T-helper 2 cell treated with Interferon-gamma antibody and Interleukin-4, amounts not matched to agents 5 μg/mL and 100 μg/mL, for 36 hours (primary cell): ENCODE results near the gene RNF113B.

ENCODE experiments used
- DNase-seq: peaks from one replicate; pipeline ENCODE4 v3.0.0; 2021; ENCODE audit warnings: low spot score
- H3K27ac Mint-ChIP-seq: one replicate; pipeline ENCODE4 v1.8.0; 2021; ENCODE audit warnings: mild to moderate bottlenecking, mixed read lengths
- H3K27me3 Mint-ChIP-seq: one replicate; pipeline ENCODE4 v1.8.0; 2021; ENCODE audit warnings: low read depth, mixed read lengths
- H3K36me3 Mint-ChIP-seq: one replicate; pipeline ENCODE4 v1.8.0; 2021; ENCODE audit warnings: low read depth, mixed read lengths
- H3K4me1 Mint-ChIP-seq: one replicate; pipeline ENCODE4 v1.8.0; 2021; ENCODE audit warnings: low read depth, mixed read lengths
- H3K4me3 Mint-ChIP-seq: one replicate; pipeline ENCODE4 v1.8.0; 2022; ENCODE audit warnings: mild to moderate bottlenecking, moderate library complexity, mixed read lengths
- H3K9me3 Mint-ChIP-seq: one replicate; pipeline ENCODE4 v1.8.0; 2021; ENCODE audit warnings: mixed read lengths

Gene RNF113B

DNA sequence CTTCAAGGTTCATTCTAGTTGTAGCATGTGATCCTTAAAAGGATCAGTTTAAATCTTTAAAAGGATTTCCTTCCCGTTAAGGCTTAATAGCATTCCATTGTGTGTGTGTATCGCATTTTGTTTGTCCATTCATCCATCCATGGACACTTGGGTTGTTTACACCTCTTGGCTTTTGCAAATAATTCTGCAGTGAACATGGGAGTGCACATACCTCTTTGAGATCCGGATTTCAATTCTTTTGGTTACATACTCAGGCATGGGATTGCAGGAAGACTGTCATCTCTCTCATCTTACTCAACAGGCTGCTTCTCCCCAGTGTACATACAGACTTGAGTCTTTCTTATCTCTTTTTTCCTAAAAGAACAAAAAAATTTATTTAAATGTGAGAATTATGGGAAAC, 1.2 kb downstream of the RNF113B start:
- H3K36me3 Mint-ChIP-seq: no peaks in the 10 kb centered on the region
- H3K27ac Mint-ChIP-seq: no peak overlapping the region

DNA sequence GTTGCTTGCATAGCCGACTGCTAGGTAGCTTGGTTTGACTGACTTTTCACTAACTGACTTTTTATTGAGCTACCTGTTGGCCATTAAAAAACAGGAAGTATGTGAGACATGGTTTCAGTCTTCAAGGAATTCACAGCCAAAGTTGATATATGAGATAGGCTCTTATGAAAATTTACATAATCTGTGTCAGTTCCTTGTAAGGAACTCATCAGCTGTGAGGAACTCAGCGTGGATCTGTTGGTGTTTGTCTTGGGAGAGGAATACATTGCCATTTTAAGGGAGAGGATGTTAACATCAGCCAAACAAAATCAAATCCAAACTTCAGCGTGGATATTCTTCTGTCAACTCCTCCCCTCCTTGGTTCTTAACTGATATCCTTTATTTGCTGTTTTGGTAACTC, 2.0 kb downstream of the RNF113B start:
- no peaks in the 10 kb centered on the region for H3K9me3 Mint-ChIP-seq
- no peak overlapping the region for H3K4me3 Mint-ChIP-seq
- no peak overlapping the region for H3K27ac Mint-ChIP-seq
- peaks cover 4% of the 10 kb centered on the region for H3K4me1 Mint-ChIP-seq
- H3K27me3 Mint-ChIP-seq: no peaks in the 10 kb centered on the region
- H3K36me3 Mint-ChIP-seq: no peaks in the 10 kb centered on the region
- DNase-seq: no peak

More for the DNA sequence above, 1.2 kb downstream of the RNF113B start:
- DNase-seq: no peak
- Mint-ChIP-seq H3K4me1 (peaks cover 4% of the 10 kb centered on the region), H3K4me3 (no peak overlapping the region), H3K27me3 (no peaks in the 10 kb centered on the region), H3K9me3 (no peaks in the 10 kb centered on the region)

DNA sequence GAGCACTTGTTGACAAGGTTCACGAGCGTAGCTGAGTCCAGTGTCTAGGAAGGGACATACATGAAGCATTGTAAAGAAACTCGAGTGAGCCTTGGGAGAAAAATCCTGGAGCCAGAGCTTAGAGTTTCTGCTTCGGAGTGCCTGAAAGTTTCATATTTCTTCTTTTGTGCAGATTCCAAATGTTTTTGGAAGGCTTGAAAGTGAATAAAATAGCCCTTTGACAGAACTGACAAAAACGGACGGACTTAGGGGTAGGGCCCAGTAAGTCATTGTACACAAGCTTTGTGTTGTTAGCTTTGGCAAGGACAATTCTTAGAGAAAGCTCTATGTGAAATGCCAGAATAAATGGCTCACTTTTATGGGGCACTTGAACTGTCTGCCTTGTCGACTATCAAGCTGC, 2.8 kb downstream of the RNF113B start:
- Mint-ChIP-seq H3K4me3 (no peak overlapping the region), H3K27me3 (no peaks in the 10 kb centered on the region), H3K27ac (no peak overlapping the region), H3K36me3 (no peaks in the 10 kb centered on the region), H3K4me1 (peaks cover 4% of the 10 kb centered on the region), H3K9me3 (no peaks in the 10 kb centered on the region)
- no peak for DNase-seq

DNA sequence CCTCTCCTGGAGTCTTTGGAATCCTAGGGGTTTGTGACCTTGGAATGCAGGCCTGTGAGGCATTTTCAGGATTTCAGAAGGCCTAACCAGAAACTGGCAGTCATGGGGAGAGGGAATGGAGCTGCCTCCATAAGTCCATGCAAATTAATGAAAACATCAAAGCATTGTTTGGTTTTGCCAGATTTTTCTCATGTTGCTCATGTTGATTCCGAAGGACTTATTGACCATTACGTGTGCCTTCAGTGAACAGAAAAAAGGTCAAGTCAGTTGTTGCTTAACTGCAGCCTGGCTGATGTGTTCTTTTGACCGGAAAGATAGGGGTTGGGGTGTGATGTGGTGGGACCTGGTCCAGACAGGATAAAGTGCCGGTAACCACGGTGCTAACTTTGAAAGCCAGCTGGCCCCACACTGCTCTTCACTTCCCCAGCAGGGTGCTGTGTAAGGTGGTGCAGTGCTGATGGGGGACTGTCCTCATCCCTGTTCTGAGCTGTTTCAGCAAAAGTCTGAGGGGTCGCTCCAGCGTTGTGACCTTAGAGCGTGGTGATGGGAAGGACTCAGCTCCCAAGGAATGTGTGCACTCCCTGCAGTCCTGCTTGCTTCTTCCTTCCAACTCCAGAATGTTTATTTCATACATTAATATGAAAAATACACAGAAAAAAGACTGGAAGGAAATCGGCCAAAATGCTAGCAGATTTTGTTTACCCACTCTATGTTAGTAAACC, 3.5 kb downstream of the RNF113B start:
- no peak overlapping the region for H3K27ac Mint-ChIP-seq
- no peak overlapping the region for H3K4me3 Mint-ChIP-seq
- no peaks in the 10 kb centered on the region for H3K27me3 Mint-ChIP-seq
- peaks cover 4% of the 10 kb centered on the region for H3K4me1 Mint-ChIP-seq
- DNase-seq: no peak
- no peaks in the 10 kb centered on the region for H3K9me3 Mint-ChIP-seq
- H3K36me3 Mint-ChIP-seq: no peaks in the 10 kb centered on the region

DNA sequence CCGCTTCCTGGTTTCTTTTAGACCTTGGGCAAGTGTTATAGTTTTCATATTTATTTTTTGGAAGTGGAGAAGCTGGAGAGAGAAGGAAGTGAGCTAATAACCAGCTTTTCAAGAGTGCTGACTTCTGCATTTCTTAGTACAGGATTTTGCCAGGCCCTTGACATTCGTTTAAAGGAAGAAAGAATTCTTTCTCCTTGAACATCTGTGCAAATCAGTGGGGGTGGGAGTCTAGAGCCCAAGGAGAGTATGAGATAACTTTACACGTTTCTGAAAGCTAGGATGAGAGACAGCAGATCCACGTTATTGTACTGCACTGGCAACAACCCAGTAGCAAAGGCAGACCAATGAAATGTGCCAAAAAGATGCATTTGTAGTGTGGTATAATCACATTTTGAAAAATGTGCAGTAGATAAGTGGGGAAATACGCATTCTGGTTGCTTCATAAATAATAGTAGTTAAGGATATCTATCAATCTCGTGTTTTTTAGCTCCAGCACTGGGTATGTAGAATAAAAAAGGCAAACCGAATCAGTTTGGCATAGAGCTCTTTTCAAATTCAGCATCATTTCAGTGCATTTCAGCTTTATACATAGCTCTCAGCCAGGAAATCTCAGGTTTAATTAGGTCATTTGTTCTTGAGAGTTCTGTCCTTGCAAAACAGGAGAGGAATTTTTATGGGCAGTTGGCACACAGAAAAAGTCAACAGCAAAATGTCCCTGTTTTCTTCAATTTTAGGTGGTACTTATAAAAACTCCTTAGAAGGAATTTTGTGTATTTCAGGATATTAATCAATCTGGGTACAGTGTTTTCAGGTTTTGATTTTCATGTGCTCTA, 4.3 kb downstream of the RNF113B start:
- Mint-ChIP-seq H3K27me3 (no peaks in the 10 kb centered on the region), H3K4me3 (no peak overlapping the region), H3K36me3 (no peaks in the 10 kb centered on the region), H3K4me1 (peaks cover 4% of the 10 kb centered on the region), H3K9me3 (no peaks in the 10 kb centered on the region), H3K27ac (no peak overlapping the region)
- DNase-seq: no peak

DNA sequence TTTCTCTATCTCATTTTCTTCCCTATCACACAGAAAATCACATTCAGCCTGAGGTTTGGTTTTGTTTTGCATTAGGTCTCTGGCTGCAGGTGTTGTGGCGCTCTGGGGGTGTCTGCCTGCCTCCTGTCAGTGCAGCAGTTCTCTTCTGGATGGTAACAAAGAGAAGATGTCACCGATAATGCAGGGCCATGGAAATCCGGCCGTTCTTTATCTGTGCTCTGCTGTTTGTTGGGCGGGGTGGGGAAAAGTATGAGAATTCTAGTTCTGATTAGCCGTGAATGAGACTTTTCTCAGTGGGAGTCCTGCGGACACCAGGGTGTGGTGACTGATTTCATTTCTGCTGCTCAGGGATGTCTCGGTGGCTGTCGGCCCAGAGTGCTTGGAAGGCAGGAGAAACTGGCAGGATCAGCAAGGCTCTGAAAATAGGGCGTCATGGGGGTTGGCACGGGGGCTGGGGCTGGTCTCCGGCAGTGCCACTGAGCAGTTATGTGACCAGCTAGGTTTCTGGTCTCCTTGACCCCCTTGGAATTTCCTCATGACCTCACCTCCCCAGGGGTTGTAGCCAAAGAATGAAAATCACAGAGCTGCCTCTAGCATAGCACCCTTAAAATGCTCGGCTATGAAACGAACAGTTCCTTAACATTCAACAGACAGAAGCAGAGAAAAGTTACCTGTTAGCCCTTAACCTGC, 5.0 kb downstream of the RNF113B start:
- H3K4me1 Mint-ChIP-seq: peaks cover 4% of the 10 kb centered on the region
- no peaks in the 10 kb centered on the region for H3K36me3 Mint-ChIP-seq
- no peaks in the 10 kb centered on the region for H3K9me3 Mint-ChIP-seq
- H3K27me3 Mint-ChIP-seq: no peaks in the 10 kb centered on the region
- no peak for DNase-seq
- no peak overlapping the region for H3K27ac Mint-ChIP-seq
- no peak overlapping the region for H3K4me3 Mint-ChIP-seq

DNA sequence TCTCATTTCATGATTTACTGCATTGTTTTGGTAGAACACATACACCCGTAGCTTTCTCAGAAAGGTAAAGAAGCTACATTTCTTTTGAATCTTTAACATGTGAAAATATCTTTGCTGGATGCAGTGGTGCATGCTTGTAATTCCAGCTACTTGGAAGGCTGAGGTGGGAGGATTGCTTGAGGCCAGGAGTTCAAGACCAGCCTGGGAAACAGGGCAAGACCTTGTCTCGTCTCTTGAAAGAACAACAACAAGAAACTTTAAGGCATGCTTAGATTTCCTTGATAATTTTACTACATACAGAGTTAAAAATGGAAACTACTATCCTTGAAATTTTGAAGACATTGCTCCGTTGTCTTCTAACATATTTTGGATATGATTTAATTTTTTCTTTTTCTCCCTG, 7.7 kb downstream of the RNF113B start:
- H3K9me3 Mint-ChIP-seq: no peaks in the 10 kb centered on the region
- no peaks in the 10 kb centered on the region for H3K36me3 Mint-ChIP-seq
- H3K4me3 Mint-ChIP-seq: no peak overlapping the region
- no peaks in the 10 kb centered on the region for H3K27me3 Mint-ChIP-seq
- no peaks in the 10 kb centered on the region for H3K4me1 Mint-ChIP-seq
- no peak for DNase-seq
- H3K27ac Mint-ChIP-seq: no peak overlapping the region

DNA sequence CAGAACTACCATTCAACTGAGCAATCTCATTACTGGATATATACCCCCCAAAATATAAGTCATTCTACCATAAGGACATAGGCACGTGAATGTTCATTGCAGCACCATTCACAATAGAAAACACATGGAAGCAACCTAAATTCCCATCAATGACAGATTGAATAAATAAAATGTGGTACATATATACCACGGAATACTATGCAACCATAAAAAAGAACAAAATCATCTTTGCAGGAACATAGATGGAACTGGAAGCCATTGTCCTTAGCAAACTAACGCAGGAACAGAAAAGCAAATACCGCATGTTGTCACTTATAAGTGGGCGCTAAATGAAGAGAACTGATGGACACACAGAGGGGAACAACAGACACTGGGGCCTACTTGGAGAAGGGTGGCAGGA, 14.1 kb downstream of the RNF113B start:
- no peak overlapping the region for H3K27ac Mint-ChIP-seq
- H3K4me3 Mint-ChIP-seq: no peak overlapping the region
- no peak for DNase-seq
- H3K36me3 Mint-ChIP-seq: no peaks in the 10 kb centered on the region
- H3K9me3 Mint-ChIP-seq: no peaks in the 10 kb centered on the region
- no peaks in the 10 kb centered on the region for H3K27me3 Mint-ChIP-seq
- no peaks in the 10 kb centered on the region for H3K4me1 Mint-ChIP-seq

DNA sequence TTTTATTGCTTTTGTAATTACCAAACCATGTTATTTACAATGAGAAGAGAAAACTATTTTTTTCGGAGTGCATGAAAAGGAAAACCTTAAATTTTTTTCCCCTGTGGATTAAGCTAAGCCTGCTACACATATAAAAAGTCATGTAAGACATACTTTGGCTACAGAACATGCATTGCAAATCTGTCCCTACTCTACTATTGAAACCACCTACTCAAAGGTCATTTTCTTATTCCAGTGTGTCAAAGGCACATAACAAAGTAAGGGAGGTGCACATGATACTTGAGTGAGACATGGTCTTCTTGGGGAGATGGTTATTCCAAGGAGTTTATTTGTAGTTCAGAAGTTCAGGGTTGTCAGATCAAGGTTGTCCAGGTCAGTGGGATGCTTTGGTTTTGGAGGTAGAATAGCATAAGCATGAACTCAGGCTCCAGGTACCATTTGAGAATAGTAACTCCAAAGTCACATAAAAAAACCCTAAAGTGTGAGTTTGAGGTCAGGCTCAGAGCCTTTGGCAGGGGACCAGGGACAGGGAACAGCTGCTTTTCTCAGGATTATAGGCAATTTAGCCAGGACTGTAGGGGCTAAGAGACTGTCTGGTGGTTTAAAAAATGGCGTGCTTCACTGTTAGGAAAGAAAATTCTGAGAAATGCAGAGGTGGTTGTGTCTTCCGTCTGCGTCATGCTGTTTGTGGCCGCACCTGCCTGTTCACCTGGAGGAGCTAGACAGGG, 18.7 kb downstream of the RNF113B start:
- Mint-ChIP-seq H3K36me3 (no peaks in the 10 kb centered on the region), H3K27me3 (no peaks in the 10 kb centered on the region), H3K4me3 (no peak overlapping the region), H3K27ac (no peak overlapping the region), H3K4me1 (no peaks in the 10 kb centered on the region), H3K9me3 (no peaks in the 10 kb centered on the region)
- DNase-seq: no peak

DNA sequence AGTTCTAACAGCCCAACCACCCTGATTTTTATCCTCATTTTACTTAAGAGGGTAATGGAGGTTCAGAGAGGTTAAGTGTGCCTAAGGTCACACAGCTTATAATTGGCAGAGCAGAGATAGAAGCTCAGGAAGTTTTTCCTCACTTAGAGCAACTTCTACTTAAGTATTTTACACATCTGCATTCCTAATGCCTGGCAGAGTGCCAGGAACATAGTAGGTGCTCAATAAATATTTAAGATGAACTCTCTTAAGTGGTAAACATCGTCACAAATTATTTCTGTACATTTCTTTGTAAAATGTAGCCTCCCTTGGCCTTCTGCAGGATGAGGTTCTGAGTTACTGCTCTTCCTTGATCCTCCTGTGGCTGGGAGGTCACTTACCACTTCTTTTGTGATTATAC, 19.5 kb downstream of the RNF113B start:
- no peak for DNase-seq
- no peaks in the 10 kb centered on the region for H3K27me3 Mint-ChIP-seq
- H3K9me3 Mint-ChIP-seq: no peaks in the 10 kb centered on the region
- no peaks in the 10 kb centered on the region for H3K36me3 Mint-ChIP-seq
- no peaks in the 10 kb centered on the region for H3K4me1 Mint-ChIP-seq
- no peak overlapping the region for H3K27ac Mint-ChIP-seq
- H3K4me3 Mint-ChIP-seq: no peak overlapping the region

DNA sequence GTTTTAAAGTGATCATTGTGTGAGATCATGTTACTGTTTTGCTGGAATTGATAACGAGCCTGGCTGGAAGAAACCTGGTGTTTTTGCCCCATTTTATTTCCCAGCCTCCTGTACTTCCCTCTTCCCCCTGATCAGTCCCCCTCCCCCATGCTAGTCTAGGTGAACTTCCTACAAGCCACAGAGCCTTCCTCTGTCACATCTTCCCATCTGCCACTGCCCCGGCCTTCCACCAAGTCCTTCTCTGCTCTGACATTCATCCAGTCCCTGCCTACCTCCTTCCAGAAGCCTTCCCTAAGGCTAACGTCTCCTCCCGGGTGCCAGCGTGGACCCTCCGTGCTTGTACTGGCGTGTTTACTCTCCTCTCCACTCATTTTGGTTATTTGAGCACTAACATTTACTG, 19.9 kb downstream of the RNF113B start:
- Mint-ChIP-seq H3K4me1 (no peaks in the 10 kb centered on the region), H3K27me3 (no peaks in the 10 kb centered on the region), H3K9me3 (no peaks in the 10 kb centered on the region), H3K4me3 (no peak overlapping the region), H3K27ac (no peak overlapping the region), H3K36me3 (no peaks in the 10 kb centered on the region)
- no peak for DNase-seq

DNA sequence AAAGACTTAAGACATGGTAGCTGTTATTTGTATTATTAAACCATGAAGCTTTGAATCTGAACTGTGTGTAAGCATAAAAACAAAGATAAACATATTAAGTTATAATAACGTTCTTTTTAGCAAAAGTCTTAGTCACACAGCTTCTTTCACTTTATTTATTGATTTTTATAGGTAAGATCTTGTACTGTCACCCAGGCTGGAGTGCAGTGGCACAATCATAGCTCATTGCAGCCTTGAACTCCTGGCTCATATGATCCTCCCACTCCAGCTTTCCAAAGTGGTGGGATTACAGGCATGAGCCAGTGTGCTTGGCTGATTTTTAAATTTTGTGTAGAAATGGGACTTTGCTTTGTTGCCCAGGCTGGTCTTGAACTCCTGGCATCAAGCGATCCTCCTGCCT, 20.8 kb downstream of the RNF113B start:
- H3K27me3 Mint-ChIP-seq: peaks cover under 1% of the 10 kb centered on the region
- H3K27ac Mint-ChIP-seq: no peak overlapping the region
- no peak for DNase-seq
- H3K9me3 Mint-ChIP-seq: no peaks in the 10 kb centered on the region
- H3K4me1 Mint-ChIP-seq: no peaks in the 10 kb centered on the region
- no peak overlapping the region for H3K4me3 Mint-ChIP-seq
- H3K36me3 Mint-ChIP-seq: no peaks in the 10 kb centered on the region

DNA sequence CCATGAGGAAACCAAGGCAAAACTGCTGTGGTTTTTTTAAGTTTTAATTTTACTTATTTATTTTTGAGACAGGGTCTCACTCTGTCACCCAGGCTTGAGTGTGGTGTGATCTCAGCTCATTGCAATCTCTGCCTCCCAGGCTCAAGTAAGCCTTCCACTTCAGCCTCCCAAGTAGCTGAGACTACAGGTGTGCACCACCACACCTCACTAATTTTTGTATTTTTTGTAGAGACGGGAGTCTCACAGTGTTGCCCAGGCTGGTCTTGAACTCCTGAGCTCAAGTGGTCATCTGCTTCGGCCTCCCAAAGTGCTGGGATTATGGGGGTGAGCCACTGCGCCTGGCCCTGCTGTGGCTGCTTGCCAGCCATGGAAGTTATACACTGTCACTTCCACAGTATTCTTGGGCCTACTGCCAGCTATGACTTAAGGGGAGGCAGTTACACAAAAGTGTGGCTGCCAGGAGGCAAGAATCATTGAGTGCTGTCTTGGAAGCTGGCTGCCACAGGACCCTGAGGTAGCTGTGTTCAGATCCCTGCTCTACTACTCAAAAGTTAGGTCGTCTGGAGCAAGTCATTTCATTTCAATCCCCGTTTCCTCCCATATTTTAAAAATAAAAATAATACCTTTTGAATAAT, 21.5 kb downstream of the RNF113B start:
- Mint-ChIP-seq H3K27ac (no peak overlapping the region), H3K9me3 (no peaks in the 10 kb centered on the region), H3K4me1 (no peaks in the 10 kb centered on the region), H3K36me3 (no peaks in the 10 kb centered on the region), H3K27me3 (peaks cover 3% of the 10 kb centered on the region), H3K4me3 (no peak overlapping the region)
- no peak for DNase-seq
